ENCODE measurements around the gene ZMYND19. TPM values are rescaled to one million over a fixed set of nuclear protein-coding genes. Genes with fewer than 3 reads are reported as not detected.

Gene ZMYND19
- total RNA-seq, 2 experiments from 2014 or later = 50.9 to 52.5 TPM

Other genes with a start within 250 kb of the ZMYND19 start
- gene EXD3, start 167.3 kb downstream of the ZMYND19 start, total RNA-seq = 10 to 100 TPM; 11.2 to 12.7 TPM
- 1 to 10 TPM; 1.0 to 1.2 TPM for gene NOXA1, start 167.1 kb downstream of the ZMYND19 start, total RNA-seq
- gene ENTPD8, start 149.2 kb downstream of the ZMYND19 start, total RNA-seq = not detected
- gene NSMF, start 131.2 kb downstream of the ZMYND19 start, total RNA-seq = 10 to 100 TPM; 33.2 to 35.7 TPM
- gene PNPLA7, start 40.1 kb downstream of the ZMYND19 start, total RNA-seq = 1 to 10 TPM; 2.8 to 3.1 TPM
- 10 to 100 TPM; 39.3 to 41.0 TPM for gene MRPL41, start 38.6 kb downstream of the ZMYND19 start, total RNA-seq
- gene DPH7, start 11.6 kb downstream of the ZMYND19 start, total RNA-seq = 10 to 100 TPM; 32.4 to 36.6 TPM
- 10 to 100 TPM; 19.1 to 21.4 TPM for gene ARRDC1, start 15.2 kb upstream of the ZMYND19 start, total RNA-seq
- gene EHMT1, start 28.5 kb upstream of the ZMYND19 start, total RNA-seq = 10 to 100 TPM; 57.9 to 59.0 TPM